Nephron progenitor cell (in vitro differentiated cells): Measurements from ENCODE around the gene TTC3.

Experiments
- DNase-seq: peaks from one replicate; pipeline ENCODE4 v3.0.0; 2021
- H3K27ac Mint-ChIP-seq: 2 replicates; pipeline ENCODE4 v1.8.0; 2021; ENCODE audit warnings: mild to moderate bottlenecking, moderate library complexity, mixed read lengths
- H3K27me3 Mint-ChIP-seq: 2 replicates; pipeline ENCODE4 v1.8.0; 2021; ENCODE audit warnings: mild to moderate bottlenecking, low read depth, mixed read lengths; ENCODE audit not compliant: poor library complexity
- H3K36me3 Mint-ChIP-seq: 2 replicates; pipeline ENCODE4 v1.8.0; 2021; ENCODE audit warnings: low read depth, mixed read lengths
- H3K4me1 Mint-ChIP-seq: 2 replicates; pipeline ENCODE4 v1.8.0; 2021; ENCODE audit warnings: mixed read lengths
- H3K4me3 Mint-ChIP-seq: 2 replicates; pipeline ENCODE4 v1.8.0; 2021; ENCODE audit warnings: mild to moderate bottlenecking, moderate library complexity, mixed read lengths
- H3K9me3 Mint-ChIP-seq: 2 replicates; pipeline ENCODE4 v1.8.0; 2021; ENCODE audit warnings: mild to moderate bottlenecking, moderate library complexity, mixed read lengths
- TF ChIP-seq, protein P1 (sequence below): fragments of 200-600 bp; sonication (generic); IDR thresholded peaks from 2 replicates; pipeline ENCODE4 v1.5.0; 2021; ENCODE audit warnings: antibody characterized with exemption

Gene TTC3

DNA sequence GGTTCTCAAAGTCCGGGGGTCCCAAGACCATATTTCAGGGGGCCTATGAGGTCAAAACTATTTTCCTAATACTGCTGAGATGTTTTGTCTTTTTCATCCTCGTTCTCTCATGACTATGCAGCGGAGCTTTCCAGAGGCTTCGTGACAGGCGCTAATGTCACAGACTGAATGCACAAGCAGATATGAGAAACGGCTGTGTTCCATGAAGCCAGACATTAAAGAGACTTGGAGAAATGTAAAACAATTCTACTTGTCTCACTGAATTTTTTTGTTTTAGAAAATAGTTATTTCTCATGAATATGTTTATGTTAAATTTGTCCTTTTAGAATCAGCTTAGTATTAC is 10.5 kb upstream of the TTC3 start:
- no peak for DNase-seq
- no peak overlapping the region for H3K4me3 Mint-ChIP-seq
- TF ChIP-seq, protein P1, sequence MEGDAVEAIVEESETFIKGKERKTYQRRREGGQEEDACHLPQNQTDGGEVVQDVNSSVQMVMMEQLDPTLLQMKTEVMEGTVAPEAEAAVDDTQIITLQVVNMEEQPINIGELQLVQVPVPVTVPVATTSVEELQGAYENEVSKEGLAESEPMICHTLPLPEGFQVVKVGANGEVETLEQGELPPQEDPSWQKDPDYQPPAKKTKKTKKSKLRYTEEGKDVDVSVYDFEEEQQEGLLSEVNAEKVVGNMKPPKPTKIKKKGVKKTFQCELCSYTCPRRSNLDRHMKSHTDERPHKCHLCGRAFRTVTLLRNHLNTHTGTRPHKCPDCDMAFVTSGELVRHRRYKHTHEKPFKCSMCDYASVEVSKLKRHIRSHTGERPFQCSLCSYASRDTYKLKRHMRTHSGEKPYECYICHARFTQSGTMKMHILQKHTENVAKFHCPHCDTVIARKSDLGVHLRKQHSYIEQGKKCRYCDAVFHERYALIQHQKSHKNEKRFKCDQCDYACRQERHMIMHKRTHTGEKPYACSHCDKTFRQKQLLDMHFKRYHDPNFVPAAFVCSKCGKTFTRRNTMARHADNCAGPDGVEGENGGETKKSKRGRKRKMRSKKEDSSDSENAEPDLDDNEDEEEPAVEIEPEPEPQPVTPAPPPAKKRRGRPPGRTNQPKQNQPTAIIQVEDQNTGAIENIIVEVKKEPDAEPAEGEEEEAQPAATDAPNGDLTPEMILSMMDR, result no peak
- H3K27ac Mint-ChIP-seq, result no peak overlapping the region
- no peaks in the 10 kb centered on the region for H3K9me3 Mint-ChIP-seq
- H3K4me1 Mint-ChIP-seq, result peaks cover 62% of the 10 kb centered on the region
- H3K27me3 Mint-ChIP-seq, result no peaks in the 10 kb centered on the region
- H3K36me3 Mint-ChIP-seq, result peaks cover 31% of the 10 kb centered on the region

DNA sequence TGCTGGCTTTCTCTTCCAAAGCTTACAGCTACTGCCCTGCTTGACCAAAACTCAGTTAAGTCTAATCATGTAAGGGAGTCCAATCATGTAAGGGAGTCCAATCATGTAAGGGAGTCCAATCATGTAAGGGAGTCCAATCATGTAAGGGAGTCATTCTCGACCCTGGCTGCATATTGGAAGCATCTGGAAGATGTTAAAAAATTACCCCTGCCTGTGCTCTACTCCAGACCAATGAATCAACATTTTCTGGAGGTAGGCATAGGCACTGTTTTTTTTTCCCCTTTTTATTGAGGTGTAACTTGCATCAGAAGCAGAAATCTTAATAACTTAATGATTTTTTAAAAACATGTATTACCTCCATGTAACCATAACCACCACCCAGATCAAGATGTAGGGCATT is 9.6 kb upstream of the TTC3 start:
- DNase-seq, result no peak
- Mint-ChIP-seq H3K27ac (no peak overlapping the region), H3K36me3 (peaks cover 39% of the 10 kb centered on the region), H3K4me1 (peaks cover 58% of the 10 kb centered on the region), H3K9me3 (no peaks in the 10 kb centered on the region), H3K27me3 (no peaks in the 10 kb centered on the region), H3K4me3 (no peak overlapping the region)
- TF ChIP-seq, protein P1, result no peak

DNA sequence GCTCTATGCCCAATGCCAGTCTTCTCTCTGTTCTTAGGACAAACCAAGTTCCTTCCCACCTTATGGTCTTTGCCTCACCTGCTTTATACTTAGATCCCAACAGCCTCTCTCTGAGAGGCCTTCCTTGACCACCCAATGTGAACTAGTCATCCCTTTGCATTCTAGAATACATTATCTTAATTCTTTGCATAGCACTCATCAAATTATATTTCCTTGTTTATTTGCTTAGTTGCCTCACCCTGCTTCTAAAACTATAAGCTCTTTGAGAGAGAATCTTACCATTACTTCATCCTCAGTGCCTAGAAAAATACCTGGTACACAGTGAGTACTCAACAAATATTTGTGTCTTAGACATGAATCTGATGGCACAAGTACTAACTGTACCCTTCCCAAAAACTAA is 8.2 kb upstream of the TTC3 start:
- peaks cover 50% of the 10 kb centered on the region for H3K36me3 Mint-ChIP-seq
- H3K27me3 Mint-ChIP-seq, result no peaks in the 10 kb centered on the region
- peak overlapping the region; percentile 70 for H3K27ac Mint-ChIP-seq
- TF ChIP-seq, protein P1, result no peak
- H3K9me3 Mint-ChIP-seq, result no peaks in the 10 kb centered on the region
- no peak for DNase-seq
- peaks cover 50% of the 10 kb centered on the region for H3K4me1 Mint-ChIP-seq
- no peak overlapping the region for H3K4me3 Mint-ChIP-seq

DNA sequence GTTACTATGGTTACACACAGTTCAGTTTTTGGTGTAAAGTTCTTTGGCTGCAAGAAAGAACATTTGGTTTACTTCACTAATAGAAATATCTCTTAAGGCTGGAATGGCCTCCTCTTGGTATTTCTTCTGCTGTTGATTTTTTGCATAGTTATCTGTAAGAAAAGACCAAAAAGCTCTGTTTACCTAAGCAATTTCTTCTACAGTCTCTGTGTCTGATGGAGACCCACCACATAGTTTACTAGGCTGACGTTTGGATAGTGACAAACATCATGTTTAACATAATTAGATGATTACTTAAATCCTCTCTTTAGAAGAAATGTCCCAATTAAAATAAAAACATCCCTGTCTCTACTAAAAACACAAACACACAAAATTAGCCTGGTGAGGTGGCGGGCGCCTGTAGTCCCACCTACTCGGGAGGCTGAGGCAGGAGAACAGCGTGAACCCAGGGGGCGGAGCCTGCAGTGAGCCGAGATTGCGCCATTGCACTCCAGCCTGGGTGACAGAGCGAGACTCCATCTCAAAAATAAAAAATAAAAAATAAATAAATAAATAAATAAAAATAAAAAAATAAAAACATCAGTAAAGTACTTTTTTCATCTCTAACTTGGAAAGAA is 7.4 kb upstream of the TTC3 start:
- TF ChIP-seq, protein P1, result no peak
- DNase-seq, result no peak
- no peak overlapping the region for H3K4me3 Mint-ChIP-seq
- peaks cover 50% of the 10 kb centered on the region for H3K4me1 Mint-ChIP-seq
- peaks cover 57% of the 10 kb centered on the region for H3K36me3 Mint-ChIP-seq
- H3K27ac Mint-ChIP-seq, result no peak overlapping the region
- H3K27me3 Mint-ChIP-seq, result no peaks in the 10 kb centered on the region
- H3K9me3 Mint-ChIP-seq, result no peaks in the 10 kb centered on the region

DNA sequence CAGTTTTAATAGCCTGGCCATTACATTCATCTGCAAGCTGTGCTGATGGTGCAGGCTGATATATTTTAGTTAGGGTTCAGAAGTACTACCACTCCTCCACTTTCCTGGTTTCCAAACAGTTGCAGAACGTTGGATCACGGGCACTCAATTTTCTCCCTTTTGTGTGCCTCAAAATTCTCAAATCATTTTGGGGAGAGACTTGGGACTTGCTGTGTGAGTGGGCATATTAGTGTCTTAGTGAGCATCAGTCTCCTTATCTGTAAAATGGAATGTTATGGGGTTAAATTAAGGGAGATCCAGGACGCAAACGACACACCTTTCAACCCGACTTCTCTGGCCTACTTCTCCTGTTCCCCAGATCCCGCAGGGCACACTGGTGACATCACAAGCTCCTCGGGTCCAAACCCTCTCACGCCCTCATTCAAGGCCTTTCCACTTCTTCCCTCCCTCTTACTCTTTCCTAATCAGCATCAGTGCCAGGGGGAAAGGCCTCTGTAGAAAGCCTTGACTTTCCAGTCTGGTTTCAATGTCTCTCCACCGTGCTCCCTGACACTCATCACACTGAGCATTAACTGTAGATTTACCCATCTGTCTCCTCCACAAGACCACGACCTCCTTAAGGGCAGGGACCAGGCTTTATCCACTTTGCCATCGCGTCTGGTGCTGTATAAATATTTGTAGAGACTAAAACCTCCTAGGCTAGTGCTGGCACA is 1.3 kb upstream of the TTC3 start:
- DNase-seq, result no peak
- Mint-ChIP-seq H3K36me3 (peaks cover 40% of the 10 kb centered on the region), H3K4me1 (peaks cover 45% of the 10 kb centered on the region), H3K27me3 (no peaks in the 10 kb centered on the region), H3K27ac (peak overlapping the region; percentile 91), H3K9me3 (peaks cover 5% of the 10 kb centered on the region), H3K4me3 (peak overlapping the region; percentile 85)
- TF ChIP-seq, protein P1, result no peak
